ENCODE results near the gene COL4A6. TPM values are rescaled to one million over a fixed set of nuclear protein-coding genes. Genes with fewer than 3 reads are reported as not detected.

Gene COL4A6
- total RNA-seq, 1 experiment from 2014 or later, result 0.28 TPM

DNA sequence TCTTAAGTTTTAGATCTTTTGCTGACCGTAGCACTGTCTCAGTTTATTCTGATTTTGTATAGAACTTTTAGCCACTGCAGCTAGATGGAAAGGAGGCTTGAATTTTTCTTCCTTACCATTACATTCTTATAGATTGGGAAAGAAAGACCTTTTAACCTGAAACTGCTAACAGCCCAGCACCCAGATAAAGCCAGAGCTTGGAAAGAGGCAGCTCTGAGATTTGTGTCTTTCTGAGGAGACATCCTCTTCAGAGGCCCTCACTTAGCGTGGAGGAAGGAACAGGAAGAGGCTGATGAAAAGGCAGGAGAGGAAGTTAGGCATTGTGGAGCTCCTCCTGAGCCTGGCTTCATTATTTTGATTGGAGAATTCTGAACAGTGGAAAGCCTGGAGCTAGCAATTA, 311.6 kb downstream of the COL4A6 start:
- CTCF ChIA-PET, result no interaction called here
- ATAC-seq (no peak), DNase-seq (ENCODE audit: low read depth, low spot score) (no peak)
- BruUV-seq (replicated peaks), result no TSS peak
- Histone ChIP-seq H3K4me3 (ENCODE audit: low read depth in 2 of 2, low read length in 2 of 2) (no peak overlapping the region), H3K27ac (ENCODE audit: low read length) (no peak overlapping the region), H3K27me3 (ENCODE audit: control insufficient read depth, insufficient read depth, low read length) (no peaks in the 10 kb centered on the region), H3K36me3 (ENCODE audit: control insufficient read depth, insufficient read depth, low read length) (no peaks in the 10 kb centered on the region), H3K9me3 (ENCODE audit: control insufficient read depth, insufficient read depth, low read depth, low read length) (no peaks in the 10 kb centered on the region), H3K4me1 (ENCODE audit: control insufficient read depth, insufficient read depth, low read length) (no peaks in the 10 kb centered on the region)
- in situ Hi-C loops (cut with HindIII; ENCODE audit: low pct_unique_long_range_greater_than_20kb, low sequenced_read_pairs), result no loop called here
- no peak for TF ChIP-seq CTCF (IDR thresholded peaks at IDR 0.05)
- TF ChIP-seq POLR2AphosphoS5 (IDR thresholded peaks at IDR 0.05; ENCODE audit: low read depth, low read length), result no peak
- TF ChIP-seq SIN3A (IDR thresholded peaks at IDR 0.05; ENCODE audit: borderline replicate concordance, insufficient read depth, low read depth, low read length), result no peak
- TF ChIP-seq REST (IDR thresholded peaks at IDR 0.05; ENCODE audit: insufficient read depth in 1 of 2, low read depth in 2 of 2, low read length in 1 of 2), result no peak
- no peak for TF ChIP-seq TCF7L2 (IDR thresholded peaks at IDR 0.05; ENCODE audit: low read depth, low read length)
- intact Hi-C loops (cut with micrococcal nuclease; ENCODE audit: unreplicated experiment), result no loop called here
- POLR2A ChIA-PET, result no interaction called here

GRCh38 chrX:108123591-108124366, 314.4 kb downstream of the COL4A6 start:
- DNase-seq (ENCODE audit: low read depth, low spot score), result no peak
- Histone ChIP-seq H3K4me3 (ENCODE audit: low read depth in 2 of 2, low read length in 2 of 2) (no peak overlapping the region), H3K36me3 (ENCODE audit: control insufficient read depth, insufficient read depth, low read length) (no peaks in the 10 kb centered on the region), H3K4me1 (ENCODE audit: control insufficient read depth, insufficient read depth, low read length) (no peaks in the 10 kb centered on the region), H3K9me3 (ENCODE audit: control insufficient read depth, insufficient read depth, low read depth, low read length) (no peaks in the 10 kb centered on the region), H3K27ac (ENCODE audit: low read length) (no peak overlapping the region), H3K27me3 (ENCODE audit: control insufficient read depth, insufficient read depth, low read length) (no peaks in the 10 kb centered on the region)
- ChIA-PET POLR2A (no interaction called here), CTCF (no interaction called here)
- ATAC-seq, result no peak
- in situ Hi-C loops (cut with HindIII; ENCODE audit: low pct_unique_long_range_greater_than_20kb, low sequenced_read_pairs) (no loop called here), intact Hi-C loops (cut with micrococcal nuclease; ENCODE audit: unreplicated experiment) (no loop called here)
- no peak for TF ChIP-seq REST (IDR thresholded peaks at IDR 0.05; ENCODE audit: insufficient read depth in 1 of 2, low read depth in 2 of 2, low read length in 1 of 2)
- no peak for TF ChIP-seq CTCF (IDR thresholded peaks at IDR 0.05)
- TF ChIP-seq POLR2AphosphoS5 (IDR thresholded peaks at IDR 0.05; ENCODE audit: low read depth, low read length), result no peak
- TF ChIP-seq SIN3A (IDR thresholded peaks at IDR 0.05; ENCODE audit: borderline replicate concordance, insufficient read depth, low read depth, low read length), result no peak
- no peak for TF ChIP-seq TCF7L2 (IDR thresholded peaks at IDR 0.05; ENCODE audit: low read depth, low read length)
- BruUV-seq (replicated peaks), result no TSS peak
